ENCODE measurements around the gene CENPP. TPM values are rescaled to one million over a fixed set of nuclear protein-coding genes. Genes with fewer than 3 reads are reported as not detected.

Gene CENPP
- total RNA-seq, 1 donor from 2014 or later, result 5.4 TPM

- no peaks in the 10 kb centered on the region for H3K9me3 ChIP-seq (replicated peaks)
- H3K4me1 ChIP-seq, result peaks cover 42% of the 10 kb centered on the region
- intact Hi-C loops (cut with micrococcal nuclease), result no loop called here
- DNase-seq, result no peak
- peaks cover 30% of the 10 kb centered on the region for H3K36me3 ChIP-seq
- H3K27me3 ChIP-seq (ENCODE audit: low read depth), result no peaks in the 10 kb centered on the region
- H3K4me3 ChIP-seq, result peak overlapping the region; percentile 79
- TF ChIP-seq, protein P1, sequence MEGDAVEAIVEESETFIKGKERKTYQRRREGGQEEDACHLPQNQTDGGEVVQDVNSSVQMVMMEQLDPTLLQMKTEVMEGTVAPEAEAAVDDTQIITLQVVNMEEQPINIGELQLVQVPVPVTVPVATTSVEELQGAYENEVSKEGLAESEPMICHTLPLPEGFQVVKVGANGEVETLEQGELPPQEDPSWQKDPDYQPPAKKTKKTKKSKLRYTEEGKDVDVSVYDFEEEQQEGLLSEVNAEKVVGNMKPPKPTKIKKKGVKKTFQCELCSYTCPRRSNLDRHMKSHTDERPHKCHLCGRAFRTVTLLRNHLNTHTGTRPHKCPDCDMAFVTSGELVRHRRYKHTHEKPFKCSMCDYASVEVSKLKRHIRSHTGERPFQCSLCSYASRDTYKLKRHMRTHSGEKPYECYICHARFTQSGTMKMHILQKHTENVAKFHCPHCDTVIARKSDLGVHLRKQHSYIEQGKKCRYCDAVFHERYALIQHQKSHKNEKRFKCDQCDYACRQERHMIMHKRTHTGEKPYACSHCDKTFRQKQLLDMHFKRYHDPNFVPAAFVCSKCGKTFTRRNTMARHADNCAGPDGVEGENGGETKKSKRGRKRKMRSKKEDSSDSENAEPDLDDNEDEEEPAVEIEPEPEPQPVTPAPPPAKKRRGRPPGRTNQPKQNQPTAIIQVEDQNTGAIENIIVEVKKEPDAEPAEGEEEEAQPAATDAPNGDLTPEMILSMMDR (IDR thresholded peaks at IDR 0.05; ENCODE audit: borderline replicate concordance), result no peak
- peak overlapping the region; percentile 79 for H3K27ac ChIP-seq (replicated peaks)
These were observed 31.5 kb upstream of the CENPP start for GRCh38 chr9:92294297-92294676.

DNA sequence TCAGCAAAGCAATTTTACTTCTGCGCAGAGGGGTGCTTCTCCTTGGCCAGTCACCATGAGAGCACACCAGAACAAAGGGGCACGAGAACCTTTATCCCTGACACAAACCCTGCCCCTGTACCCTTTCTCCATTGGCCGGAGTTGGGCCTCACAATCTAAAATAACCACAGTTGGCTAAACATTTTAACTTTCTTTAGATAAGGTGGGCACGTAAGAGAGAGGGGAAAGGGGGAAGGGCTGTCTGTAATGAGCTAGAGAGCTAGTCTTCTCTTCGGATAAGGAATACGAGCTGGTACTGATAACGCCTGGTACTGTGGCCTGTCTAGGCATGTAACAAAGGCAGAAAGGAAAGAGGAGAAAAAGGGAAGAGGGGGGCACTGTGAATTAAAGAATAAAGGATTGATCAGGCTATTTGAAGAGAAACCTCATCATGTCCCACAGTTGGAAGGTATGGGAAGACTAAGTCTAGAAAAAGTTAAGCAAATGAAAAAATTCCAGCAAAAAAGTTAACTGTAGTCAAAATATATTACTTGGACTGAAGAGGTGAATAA, 30.4 kb upstream of the CENPP start:
- no peaks in the 10 kb centered on the region for H3K27me3 ChIP-seq (ENCODE audit: low read depth)
- DNase-seq, result no peak
- intact Hi-C loops (cut with micrococcal nuclease), result no loop called here
- peaks cover 42% of the 10 kb centered on the region for H3K4me1 ChIP-seq
- H3K36me3 ChIP-seq, result peaks cover 41% of the 10 kb centered on the region
- H3K4me3 ChIP-seq, result no peak overlapping the region
- TF ChIP-seq, protein P1 (IDR thresholded peaks at IDR 0.05; ENCODE audit: borderline replicate concordance), result no peak
- no peaks in the 10 kb centered on the region for H3K9me3 ChIP-seq (replicated peaks)
- peak overlapping the region; percentile 79 for H3K27ac ChIP-seq (replicated peaks)

GRCh38 chr9:92295827-92296258, 29.9 kb upstream of the CENPP start:
- H3K27ac ChIP-seq (replicated peaks), result no peak overlapping the region
- no peak for DNase-seq
- intact Hi-C loops (cut with micrococcal nuclease), result no loop called here
- H3K36me3 ChIP-seq, result peaks cover 46% of the 10 kb centered on the region
- no peaks in the 10 kb centered on the region for H3K27me3 ChIP-seq (ENCODE audit: low read depth)
- H3K4me1 ChIP-seq, result peaks cover 42% of the 10 kb centered on the region
- TF ChIP-seq, protein P1 (IDR thresholded peaks at IDR 0.05; ENCODE audit: borderline replicate concordance), result no peak
- H3K9me3 ChIP-seq (replicated peaks), result no peaks in the 10 kb centered on the region
- no peak overlapping the region for H3K4me3 ChIP-seq

GRCh38 chr9:92297611-92298010, 28.1 kb upstream of the CENPP start:
- no peak overlapping the region for H3K4me3 ChIP-seq
- no peaks in the 10 kb centered on the region for H3K27me3 ChIP-seq (ENCODE audit: low read depth)
- H3K27ac ChIP-seq (replicated peaks), result no peak overlapping the region
- no peak for DNase-seq
- H3K9me3 ChIP-seq (replicated peaks), result no peaks in the 10 kb centered on the region
- TF ChIP-seq, protein P1 (IDR thresholded peaks at IDR 0.05; ENCODE audit: borderline replicate concordance), result no peak
- H3K4me1 ChIP-seq, result peaks cover 27% of the 10 kb centered on the region
- intact Hi-C loops (cut with micrococcal nuclease), result no loop called here
- peaks cover 64% of the 10 kb centered on the region for H3K36me3 ChIP-seq

GRCh38 chr9:92298036-92298435, 27.7 kb upstream of the CENPP start:
- no peak for DNase-seq
- Histone ChIP-seq H3K36me3 (peaks cover 68% of the 10 kb centered on the region), H3K4me1 (peaks cover 23% of the 10 kb centered on the region), H3K4me3 (no peak overlapping the region), H3K27me3 (ENCODE audit: low read depth) (no peaks in the 10 kb centered on the region), H3K27ac (replicated peaks) (no peak overlapping the region), H3K9me3 (replicated peaks) (no peaks in the 10 kb centered on the region)
- intact Hi-C loops (cut with micrococcal nuclease), result no loop called here
- TF ChIP-seq, protein P1 (IDR thresholded peaks at IDR 0.05; ENCODE audit: borderline replicate concordance), result no peak

Measured in left ventricle myocardium inferior (tissue), 1 donor.